GM19043 (cell line): ENCODE data around the gene FSTL4.

Experiments used
- ATAC-seq: cut with Tn5 transposase; IDR thresholded peaks from one replicate; pipeline ENCODE4 v1.9.1; 2021; ENCODE audit warnings: low read depth; ENCODE audit not compliant: unreplicated experiment

FSTL4 gene

DNA sequence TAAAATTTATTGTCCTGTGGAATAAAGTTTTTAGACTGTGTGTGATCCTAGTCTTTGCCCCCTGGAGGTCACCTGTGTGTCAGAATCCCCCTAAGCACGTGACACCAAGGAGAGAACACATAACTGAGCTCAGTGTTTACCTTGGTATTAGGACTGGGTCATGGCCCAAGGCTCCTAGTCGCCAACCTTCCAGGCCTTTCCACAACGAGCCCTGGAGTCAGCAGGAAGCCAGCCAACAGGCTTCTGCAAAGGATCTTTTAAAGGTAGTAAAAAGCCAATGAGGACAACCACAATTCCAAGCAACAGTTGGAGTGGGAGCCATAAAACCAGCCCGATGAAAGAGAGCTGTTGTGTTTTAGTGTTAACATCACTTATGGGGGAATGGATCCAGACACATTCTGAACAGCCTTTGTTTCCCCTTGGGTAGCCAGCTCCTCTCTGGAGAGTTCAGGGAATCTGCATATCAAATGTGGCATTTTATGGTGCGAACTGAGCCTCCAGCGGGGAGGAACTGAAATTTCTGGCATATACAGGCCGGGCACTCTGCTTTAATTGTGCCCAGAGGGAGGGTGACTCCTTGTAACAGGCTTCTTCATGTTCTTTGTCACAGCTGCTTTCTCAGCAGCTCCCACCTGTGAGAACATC is 239.9 kb downstream of the FSTL4 start:
- ATAC-seq = no peak

DNA sequence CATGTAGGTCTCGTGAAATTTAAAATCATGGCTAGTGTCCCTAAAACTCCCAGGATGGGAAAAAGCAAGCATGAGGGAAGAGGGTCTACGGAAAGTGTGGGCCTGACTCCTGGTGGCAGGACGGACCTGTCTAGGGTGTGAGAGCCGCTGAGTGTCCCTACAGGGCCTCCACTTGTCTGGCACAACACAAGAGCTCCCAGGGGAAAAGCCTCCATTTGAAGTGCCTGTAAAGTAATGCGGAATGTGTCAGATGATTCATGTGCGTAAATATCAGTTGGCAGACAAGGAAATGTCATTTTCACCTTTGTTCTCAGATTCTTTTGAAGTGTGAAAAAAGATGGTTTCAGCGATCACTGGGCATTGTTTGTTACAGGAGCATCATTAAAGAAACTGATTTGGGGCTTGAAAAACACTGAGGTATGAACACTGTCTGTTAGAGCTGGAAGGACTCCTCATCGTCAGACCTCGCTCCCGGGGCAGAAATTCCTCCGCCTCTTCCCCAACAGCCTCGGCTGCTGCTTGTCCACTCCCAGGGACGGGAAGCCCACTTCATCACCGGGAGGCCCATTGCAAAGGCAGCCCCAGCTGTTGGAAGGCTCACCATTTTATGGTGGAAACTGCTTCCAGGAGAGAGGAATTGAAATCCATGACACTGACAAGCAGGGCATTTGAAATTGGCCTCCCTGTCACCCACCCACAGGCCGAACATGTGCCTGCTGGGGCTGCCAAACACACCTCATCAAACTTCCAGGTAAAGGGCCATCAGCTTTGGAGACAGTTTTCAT is 240.8 kb downstream of the FSTL4 start:
- ATAC-seq = no peak

DNA sequence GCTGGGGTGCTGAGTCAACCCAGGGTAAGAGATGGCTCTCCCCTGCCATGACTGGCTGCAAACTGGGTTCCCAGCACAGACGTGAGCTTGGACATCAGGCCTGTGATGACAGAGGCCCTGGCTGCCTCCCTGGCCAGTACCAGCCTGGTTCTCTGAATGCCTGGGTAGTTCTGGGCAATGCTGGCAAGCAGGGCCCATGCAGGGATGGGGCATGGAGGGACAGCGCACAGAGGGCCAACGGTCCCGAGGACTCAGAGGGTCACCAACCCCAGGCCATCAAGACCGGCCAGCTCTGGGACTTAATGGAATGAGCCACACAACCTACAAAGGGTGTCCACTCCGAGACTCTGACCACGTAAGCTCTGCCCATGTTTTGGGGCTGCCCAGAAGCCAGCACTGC is 241.4 kb downstream of the FSTL4 start:
- ATAC-seq = no peak

DNA sequence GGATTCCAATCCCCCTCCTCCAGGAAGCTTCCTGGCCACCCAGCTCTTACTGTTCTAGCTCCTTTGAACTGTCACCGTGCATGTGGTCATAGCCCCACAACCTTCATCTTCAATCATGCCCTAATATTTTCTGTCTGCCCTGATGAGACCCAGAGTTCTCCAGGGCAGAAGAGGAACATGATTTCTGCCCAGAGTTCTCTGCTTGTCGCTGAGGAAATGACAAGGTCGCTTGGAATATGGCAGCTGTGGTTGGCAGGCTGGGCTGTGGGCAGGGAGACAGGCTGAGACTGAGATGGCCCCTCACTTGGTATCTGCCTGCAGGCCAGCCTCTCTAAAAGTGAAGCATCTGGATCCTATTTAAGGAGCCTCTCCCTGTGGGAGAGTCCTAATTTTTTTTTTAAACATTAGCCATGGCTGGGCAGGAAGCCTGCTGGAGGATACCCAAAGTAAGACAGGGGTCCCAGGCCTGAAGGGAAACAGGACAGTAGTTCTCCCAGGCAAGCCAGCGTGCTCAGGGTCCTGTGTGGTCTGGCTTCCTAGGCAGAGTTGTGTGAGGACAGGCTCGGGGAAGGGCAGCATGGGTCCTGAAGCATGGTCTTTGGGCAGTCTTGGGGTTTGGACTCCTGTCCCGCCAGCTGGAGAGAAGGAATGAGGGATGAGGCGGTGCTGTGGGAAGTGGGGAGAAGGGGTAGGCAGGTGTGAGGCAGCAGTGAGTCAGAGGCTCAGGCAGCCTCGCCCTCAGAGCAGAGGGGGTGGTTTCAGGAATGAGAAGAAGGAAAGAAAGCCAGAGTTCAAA is 242.1 kb downstream of the FSTL4 start:
- ATAC-seq = no peak

DNA sequence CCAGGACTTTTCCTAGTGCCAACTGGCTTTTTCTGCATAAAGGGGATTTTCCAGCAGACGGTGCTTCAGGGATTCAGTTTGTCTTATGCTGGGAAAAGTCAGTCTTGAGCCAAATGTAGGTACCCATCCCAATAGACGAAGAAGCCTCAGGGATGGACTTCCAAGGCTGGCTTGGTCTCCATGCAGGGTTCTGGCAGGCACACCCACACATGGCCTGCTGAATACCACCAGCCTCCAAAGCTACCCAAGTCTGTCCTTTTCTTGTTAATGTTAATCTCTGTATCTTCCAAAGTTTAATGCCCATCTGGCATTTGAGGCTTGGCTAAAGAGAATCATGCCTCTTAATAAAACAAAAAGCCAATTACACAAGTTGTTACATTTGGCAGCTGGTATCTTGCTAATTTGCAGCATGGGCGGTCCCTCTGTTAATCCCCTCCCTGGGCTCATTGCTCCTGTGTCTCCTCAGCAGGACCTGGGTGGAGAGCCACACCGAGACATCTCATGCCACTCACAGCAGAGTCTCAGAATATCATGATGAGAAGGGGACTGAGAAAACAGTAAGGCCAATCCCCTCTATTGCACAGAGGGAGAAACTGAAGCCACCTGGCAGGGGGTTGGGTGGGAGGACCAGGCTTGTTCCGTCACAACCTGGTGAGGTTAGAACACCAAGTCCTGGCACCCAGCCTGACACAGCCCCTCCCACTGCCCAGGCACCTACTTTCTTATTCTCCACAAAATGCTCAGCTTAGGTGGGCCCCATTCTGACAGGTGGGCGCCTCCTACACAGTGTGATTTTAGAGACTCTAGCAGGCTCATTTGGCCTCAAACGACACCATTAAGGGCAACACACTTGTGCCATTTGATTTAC is 243.2 kb downstream of the FSTL4 start:
- ATAC-seq = no peak

DNA sequence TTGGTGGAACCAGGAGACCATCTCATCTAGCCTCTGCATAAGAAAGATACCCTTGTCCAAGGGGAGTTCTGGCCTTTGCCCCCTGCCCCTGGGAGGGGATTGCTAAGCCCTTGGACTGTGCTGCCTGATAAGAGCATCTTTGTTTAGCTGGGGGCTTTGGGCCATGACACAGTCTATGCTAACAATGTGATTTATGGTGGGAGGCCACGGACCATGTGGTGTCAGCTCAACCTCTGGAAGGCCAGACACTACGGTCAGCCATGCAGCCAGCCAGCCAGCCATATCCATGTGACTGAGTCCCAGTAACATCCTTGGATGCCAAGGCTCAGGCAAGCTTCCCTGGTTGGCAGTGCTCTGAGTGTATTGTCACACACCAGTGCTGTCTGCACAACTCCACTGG is 244.4 kb downstream of the FSTL4 start:
- no peak for ATAC-seq

DNA sequence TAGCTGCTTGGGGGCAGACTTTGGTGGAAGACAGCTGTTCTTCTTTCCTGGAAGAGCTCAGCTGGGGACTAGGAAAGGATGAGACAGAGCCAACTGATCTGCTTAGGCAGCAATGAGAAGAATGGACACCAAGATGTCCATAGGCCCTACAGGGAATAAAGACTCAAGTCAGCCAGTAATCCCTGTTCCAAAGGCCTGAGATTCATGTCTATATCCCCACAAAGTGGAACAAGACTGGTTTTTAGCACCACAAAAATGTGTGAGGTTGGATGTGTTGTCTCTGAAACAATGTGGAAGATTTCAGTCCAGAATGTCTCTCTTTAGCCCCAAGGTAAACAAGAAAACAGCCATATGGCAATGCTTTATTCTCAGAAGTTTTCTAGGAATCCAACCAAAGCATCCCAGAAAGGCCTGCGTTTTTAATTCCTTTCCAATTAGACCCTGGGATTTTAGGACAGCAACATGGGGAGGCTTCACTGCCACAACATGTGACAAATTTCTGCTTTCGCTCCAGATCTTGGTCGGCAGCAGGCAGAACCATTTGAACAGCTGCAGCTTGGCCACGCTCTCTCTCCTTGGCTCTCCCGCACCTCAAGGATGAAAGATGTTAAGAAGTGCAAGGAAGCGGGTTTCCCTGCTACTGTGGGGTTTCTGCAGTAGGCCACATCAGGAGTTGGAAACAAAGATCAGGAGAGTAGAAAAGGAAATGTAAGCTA is 245.1 kb downstream of the FSTL4 start:
- no peak for ATAC-seq

DNA sequence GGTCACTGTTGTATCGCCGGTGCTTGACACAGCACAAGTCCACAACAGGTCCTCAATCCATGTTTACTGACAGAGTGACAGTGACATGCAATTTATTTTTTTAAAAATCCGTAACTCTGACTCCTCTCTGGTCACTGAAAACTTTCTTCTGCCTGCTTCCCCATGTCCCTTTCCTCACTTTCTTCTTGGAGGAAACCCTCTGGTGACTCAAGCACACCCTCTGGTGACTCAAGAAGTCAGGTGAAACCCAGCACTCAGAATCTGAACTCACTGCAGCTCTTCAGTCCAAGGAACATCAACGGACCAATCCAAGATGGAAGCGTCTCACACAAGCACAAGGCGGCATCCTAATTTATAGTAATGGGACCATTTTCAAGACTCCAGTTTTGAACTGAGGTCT is 245.9 kb downstream of the FSTL4 start:
- no peak for ATAC-seq

DNA sequence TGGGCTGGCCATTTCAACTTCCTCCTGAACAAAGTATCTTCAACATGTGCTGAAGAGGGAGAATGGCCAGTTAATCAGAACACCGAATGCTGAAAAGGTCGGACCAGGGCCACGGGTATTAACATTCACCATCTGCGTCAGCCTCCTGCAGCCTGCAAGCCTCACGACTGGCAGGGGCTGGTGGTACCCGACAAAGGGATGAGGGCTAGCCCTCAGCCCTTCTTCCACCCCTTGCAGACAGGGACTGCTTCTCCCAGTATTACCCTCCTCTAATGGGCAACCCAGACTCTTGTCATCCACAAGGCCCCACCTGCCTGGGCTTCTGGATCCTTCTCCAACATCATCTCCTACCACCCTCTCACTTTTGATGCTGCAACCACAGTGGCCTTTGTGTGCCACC is 246.6 kb downstream of the FSTL4 start:
- ATAC-seq = no peak

DNA sequence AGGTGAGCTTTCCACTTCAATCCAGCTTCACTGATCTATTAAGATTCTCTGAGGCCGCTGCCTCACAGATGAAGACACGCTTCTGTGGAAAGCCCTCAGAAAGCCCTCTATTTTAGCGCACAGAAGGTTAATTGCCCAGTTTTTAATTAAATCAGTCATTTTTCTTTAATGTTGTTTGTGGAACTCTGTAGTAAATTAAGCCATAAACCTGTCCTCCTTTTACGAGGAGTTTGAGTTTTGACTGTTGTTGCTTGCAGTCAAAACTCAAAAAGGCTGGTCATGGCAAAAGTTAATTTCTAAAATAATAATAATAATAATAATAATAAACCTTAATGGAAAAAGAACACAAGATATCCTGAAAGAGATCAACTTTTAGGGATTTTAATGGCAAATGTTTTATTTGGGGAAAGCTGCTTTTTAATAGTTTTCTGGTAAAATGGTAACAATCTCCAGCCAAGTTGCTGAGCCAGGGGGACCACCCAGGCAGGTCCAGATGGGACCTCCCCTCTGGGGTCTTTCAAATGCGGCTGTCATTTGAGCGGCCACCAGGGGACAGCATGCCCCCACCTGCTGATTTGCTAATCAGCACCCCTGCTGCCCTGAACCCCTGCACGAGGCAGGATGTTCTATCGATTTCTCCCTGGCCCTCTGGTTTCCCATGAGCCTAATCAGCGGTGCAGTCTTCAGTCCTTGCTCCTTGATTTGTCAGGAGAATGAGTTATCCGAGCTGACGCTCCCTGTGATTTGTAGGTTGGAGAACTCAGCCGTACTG is 247.2 kb downstream of the FSTL4 start:
- no peak for ATAC-seq

DNA sequence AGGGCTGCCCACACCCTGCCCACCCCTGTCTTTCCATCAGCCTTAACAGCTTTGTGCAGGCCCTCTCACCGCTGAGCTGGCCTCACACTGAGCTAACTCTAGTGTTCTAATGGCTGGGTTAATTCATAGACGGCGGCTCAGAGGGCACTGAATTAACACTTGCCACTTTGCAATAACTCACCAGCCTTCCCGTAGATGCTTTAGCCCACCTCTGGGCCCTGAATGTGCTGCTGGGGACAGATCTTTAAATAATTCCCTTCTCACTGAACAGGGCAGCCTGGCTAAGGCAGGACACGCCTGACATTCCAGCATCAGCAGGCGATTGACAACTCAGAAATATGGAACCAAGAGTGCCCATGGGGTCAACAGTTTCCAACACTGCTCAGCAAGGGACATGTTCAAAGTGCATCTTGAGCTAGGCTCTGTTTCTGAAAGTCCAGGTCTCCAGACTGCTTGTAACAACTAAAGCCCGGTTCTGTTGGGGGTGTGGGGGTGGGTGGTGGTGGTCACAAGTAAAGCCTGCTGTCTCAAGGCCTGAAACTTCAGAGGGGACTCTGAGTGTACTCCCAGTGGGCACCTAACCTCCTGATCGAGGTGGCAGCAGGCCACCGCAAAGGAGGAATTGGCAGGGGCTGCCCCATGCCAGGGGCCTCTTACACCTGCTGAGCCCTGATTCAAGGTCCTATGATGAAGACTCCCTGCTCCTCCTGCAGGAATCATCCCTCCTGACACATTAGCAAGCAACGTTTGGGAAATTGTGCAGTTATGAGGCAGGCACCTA is 248.3 kb downstream of the FSTL4 start:
- ATAC-seq = no peak

DNA sequence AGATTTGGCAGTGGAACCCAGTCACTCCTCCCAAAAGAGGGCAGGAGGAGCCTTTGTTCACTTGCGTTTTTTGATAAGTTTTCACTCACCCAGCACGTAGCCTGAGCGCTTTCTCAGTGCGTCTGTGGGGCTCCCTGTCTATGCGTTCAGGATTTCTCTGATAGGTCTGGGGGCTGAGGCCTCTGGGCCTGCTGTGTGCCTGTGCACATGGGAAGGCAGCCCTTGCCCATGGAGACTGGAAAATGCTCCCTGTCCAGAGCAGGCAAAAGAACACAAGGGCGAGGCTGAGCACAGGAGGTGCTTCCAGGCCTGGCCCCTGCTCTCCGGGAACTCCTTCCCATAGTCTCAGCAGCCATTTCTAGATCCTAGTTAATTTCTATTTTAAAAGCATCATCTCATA is 249.9 kb downstream of the FSTL4 start:
- no peak for ATAC-seq

DNA sequence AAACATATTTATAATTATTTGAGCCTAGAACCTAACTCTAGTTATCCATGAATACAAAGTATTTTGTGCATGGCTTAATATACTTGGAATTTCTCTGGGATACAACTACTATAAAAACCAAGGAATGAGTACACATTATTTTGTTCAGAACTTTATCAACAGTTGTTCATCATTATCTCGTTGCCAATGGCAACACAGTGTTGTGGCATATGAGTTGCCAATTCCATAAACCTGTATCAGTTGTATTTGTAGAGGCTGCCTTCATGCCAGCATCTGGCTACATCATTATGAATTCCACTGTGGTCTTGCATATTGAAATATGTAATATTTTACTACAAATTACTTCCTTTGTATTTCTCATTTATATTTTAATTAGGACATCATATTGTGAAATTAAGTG is 250.4 kb downstream of the FSTL4 start:
- no peak for ATAC-seq

DNA sequence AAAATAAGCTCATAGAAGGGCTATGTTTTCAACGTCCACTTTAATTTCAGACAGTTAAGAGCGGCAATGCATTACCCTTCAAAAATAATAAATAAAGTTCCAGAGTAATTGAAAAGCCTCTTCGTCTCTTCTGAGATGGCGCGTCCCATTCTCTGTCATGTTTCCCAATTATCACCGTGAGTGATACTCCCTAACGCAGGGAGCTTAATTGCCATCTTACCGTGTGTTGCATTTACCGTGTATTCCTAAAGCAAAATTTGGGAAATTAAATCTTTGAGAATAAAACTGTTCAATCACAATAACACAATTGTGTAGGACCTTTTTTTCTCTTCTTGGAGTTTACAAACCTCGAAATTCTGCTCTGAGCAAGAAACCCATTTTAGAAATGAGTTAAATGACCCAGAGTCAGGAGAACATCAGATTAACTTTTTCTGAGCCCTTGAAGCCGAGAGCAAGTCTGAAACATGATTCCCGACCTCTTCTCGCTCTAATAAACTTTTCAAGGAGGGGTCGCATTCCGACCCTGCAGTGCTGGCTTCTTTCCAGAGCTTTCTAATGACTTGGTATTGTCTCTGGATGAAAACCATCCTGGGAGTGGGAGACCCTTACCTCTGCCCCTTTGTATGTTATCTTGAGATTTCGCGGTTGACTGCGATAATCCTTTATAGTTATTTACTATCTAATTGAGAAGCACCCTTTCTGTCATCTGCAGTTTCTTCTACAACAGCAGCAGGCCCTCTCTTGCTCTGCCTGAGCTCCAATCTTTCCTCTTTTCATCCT is 251.5 kb downstream of the FSTL4 start:
- no peak for ATAC-seq

DNA sequence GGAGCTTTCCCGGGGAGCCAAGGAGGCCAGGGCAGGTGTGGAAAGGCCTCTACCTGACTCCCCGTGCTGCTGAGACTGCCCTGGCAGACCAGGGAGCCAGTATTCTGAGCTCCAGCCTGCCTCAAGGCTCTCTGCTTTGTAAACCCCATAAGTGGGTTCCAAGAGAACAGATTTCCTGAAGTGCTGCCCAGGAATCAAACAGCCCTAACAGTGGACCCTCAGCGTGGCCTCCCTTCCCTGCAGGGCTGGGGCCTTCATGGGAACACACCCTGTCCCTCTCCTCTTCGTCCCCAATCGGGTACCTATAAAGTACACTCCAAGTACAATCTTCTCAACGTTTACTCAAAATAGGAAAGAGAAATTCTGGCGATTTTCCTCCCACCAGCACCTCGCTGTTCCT is 252.5 kb downstream of the FSTL4 start:
- no peak for ATAC-seq

DNA sequence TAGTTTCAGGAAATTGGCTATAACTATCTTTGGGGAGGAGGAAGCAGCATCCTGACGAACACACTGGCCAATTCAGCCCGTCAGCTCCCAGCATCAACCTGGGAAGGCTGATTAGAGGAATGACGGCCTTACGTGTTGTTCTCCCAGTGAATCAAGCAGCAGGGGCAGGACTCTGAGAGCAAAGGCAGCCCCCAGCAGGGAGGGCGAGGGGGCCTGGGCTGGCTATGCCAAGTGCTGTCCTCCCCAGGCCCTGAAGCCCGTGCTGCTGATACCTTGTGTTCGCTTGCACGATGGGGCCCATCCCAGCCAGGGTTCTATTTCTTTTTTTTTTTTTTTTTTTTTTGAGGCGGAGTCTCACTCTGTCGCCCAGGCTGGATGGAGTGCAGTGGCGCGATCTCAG is 254.1 kb downstream of the FSTL4 start:
- ATAC-seq = no peak

DNA sequence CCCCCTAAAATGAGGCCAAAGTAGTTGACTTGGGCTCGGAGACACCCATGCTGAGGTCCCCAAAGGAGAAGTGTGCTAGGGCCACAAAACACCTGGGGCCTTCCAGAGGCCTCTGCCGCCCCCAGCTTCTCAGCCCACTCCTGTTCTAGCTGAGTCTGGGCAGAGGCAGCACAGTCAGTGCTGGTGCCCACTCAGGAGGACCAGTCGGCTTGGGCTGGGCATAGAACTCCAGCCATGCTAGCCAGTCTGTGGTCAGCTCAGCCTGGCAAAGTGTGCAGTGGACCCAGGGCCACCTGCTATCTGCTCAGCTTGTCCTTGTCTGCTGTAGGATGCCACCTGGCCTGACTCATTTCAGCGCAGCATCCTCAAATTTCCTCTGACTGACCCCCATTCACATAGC is 254.6 kb downstream of the FSTL4 start:
- ATAC-seq = no peak

DNA sequence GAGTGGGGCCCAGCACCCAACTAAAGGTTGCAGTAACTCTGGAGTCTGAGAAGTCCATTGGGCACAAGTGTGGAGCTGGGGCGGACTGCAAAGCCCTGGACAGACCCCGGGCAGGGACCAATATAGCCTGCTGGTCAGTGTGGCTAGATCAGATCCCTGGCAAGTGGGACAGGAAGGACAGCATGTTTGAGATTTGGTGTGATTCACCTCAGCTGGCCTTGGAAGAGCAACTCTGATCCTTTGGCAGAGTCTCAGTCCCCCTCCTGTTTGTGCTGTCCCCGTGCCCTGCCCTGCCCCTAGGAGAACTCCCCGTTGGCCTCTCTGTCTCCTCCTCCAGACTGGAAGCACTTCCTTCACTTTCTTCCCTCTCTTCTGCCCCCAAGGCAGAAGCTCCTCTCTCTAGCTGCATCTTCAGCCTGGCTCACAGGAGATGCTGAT is 255.3 kb downstream of the FSTL4 start:
- ATAC-seq = no peak
